HG03460 (cell line): ENCODE data around the gene SH2D3C.

Experiments used
- ATAC-seq: cut with Tn5 transposase; IDR thresholded peaks from one replicate; pipeline ENCODE4 v1.9.1; 2021; ENCODE audit not compliant: unreplicated experiment

The SH2D3C gene

DNA sequence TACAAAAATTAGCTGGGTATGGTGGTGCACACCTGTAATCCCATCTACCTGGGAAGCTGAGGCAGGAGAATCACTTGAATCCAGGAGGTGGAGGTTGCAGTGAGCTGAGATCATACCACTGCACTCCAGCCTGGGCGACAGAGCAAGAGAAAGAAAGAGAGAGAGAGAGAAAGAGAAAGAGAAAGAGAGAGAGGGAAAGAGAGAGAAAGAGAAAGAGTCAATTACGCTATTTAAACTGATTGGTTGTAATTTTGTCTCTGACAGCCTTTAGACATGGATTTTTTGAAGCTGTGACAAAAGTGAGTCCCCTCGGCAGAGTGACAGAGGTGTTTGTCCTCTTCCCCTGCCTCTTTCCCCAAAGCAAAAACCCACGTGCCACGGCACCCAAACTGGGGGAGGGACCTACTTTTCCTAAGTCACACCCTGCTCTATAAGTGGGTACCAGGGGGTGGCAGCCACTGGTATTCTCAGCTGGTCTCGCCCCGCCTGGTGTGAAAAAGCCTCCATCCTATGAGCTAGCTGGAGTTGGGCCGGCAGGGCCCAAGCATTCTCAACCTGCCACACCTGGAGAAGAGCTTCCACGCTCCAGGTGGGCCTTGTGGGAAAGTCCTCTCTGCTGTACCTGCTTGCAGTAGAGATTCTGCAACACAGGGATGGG, 75.0 kb downstream of the SH2D3C start:
- ATAC-seq: no peak

DNA sequence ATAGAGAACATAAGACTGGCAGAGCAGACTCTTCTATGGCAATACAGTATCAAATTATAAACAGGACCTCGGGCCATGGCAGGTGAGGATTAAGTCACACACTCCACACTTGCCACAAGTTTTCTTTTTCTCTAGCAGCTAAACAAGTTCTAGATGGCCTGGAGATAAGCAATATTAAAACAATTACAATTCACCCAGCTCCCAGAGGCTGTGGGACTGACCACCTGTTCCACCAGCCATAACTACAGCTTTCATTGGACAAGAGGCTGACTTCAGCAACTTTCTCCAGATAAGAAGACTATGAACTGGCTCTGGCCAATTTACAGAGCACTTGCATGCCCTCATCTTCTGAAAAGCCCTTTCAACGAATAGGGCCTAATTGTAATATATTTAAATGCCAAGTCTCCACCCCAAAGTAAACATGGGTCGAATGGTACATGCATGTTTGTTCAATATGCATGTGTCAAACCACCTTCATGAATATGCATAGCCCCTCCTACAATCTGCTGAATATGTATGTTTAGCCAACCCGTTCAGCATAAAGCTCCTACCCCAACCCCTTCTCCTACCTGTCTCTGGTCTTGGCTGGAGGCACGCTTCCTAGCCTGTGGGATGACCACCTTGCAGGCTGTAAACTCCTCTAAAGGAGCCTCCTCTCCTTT, 77.7 kb downstream of the SH2D3C start:
- no peak for ATAC-seq

DNA sequence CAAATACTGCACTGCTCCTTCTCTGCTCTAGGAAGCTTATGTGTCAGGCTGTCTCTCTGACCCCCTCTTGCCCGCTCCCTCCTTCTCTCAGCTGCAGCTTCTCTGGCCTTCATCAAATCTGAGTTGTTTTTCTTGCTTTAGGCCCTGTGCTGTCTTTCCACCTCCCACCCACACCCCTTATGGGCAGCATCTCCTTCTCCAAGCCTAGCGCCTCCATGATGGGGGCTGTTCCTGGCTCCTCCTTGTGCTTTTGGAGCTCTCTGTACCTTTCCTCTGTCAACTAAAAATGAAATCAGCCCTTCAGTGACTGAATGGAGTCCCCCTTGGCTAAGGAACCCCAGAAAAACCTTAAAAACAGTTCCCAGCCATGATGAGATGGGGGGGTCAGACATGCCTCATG, 78.3 kb downstream of the SH2D3C start:
- ATAC-seq: no peak

DNA sequence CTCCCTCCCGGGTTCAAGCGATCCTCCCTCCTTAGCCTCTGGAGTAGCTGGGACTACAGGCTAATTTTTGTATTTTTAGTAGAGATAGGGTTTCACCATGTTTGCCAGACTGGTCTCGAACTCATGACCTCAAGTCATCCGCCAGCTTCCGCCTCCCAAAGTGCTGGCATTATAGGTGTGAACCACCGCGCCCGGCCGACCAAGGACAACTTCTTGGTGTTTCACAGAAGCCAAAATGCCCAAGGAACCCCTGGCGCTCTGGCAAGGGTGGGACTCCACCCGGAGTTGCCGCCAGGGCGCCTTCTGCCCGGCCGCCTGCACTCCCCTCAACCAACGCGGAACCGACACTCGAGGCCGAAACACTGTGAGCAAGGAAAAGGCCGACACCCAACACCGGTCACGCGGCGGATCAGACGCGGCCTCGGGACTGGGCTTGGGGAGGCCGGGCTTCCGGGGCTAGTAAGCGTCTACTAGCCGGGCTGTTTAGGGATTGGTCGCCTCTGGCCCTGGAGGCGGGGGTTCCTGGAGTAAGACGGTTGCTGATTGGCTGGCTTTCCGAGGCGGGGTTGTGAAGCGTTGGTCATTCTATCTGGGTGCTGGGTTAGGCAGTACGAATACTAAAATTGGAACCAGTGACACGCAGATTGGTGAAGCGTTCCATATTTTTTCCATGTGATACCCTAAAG, 79.3 kb downstream of the SH2D3C start:
- ATAC-seq: peak; percentile 97

DNA sequence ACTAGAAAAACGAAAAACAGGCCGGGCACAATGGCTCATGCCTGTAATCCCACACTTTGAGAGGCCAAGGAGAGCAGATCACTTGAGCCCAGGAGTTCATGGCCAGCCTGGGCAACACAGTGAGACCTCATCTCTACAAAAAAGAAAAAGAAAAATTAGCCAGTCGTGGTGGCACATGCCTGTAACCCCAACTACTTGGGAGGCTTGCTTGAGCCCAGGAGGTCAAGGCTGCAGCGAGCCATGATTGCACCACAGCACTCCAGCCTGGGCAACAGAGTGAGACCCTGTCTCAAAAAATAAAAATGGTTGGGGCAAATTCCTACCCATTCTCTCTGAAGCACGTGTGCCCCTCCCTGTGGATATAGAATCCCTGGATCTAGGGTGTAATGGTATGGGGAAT, 80.1 kb downstream of the SH2D3C start:
- no peak for ATAC-seq

DNA sequence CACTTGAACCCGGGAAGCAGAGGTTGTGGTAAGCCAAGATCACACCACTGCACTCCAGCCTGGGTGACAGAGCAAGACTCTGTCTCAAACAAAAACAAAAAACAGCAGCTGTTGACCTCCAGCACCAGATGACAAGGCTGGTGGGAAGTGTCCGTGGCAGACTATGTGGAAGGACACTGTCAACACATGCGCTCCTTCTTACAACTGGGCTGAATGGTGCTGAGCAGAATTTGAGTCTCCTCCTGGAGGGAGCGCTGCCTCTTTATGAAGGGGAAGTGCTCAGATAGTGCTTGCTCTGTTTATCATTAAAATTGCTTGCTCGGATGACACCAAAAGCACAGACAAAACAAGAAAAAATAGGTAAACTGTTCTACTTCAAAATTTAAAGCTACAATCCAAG, 80.9 kb downstream of the SH2D3C start:
- ATAC-seq: no peak

DNA sequence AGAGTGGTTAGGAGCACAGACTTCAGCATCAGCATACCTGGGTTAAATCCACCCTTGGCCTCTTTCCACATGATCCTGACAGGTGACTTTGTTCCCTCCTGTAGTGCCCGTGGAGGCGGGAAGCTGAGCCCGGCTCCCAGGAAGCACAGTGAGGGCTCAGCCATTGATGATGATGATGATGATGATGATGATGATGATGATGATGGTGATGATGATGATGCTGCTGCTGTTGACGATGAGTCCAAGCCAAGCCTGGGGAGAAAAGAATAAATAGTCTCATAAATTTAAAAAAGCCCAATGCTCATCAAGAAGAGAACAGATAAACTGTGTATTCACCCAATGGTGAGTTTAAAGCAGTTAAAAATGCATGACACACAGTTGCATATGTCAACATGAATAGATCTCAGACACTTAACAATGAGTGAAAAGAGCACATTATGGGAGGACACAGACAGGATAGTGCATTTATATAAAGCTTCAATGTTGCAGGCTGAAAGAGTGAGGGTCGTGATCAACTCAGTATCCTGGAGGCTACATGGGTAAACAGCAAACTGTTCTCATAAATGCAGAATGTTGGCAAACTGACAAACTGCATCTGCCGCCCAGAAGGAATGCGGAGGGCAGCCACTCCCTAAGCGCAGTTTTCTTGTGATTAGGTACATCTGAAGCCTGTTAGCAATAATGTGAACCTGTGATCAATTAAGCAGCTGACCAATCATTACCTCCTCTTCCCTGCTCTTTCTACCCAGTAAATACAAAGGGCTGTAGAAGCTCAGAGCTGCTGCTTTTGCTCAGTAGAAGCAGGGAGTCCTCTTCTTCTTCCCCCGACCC, 83.4 kb downstream of the SH2D3C start:
- ATAC-seq: no peak

DNA sequence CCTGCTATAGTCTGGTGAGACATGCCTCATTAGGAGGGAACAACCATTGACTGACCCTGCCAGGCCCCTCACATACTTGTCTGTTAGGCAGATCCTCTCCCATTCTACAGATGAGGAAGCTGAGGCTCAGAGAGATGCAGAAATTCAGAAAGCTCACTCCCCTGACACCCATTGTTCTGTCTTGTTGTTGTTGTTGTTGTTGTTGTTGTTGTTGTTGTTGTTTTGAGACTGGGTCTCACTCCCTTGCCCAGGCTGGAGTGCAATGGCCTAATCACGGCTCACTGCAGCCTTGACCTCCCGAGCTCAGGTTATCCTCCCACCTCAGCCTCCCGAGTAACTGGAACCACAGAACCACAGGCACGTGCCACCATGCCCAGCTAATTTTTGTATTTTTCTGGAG, 84.8 kb downstream of the SH2D3C start:
- no peak for ATAC-seq

DNA sequence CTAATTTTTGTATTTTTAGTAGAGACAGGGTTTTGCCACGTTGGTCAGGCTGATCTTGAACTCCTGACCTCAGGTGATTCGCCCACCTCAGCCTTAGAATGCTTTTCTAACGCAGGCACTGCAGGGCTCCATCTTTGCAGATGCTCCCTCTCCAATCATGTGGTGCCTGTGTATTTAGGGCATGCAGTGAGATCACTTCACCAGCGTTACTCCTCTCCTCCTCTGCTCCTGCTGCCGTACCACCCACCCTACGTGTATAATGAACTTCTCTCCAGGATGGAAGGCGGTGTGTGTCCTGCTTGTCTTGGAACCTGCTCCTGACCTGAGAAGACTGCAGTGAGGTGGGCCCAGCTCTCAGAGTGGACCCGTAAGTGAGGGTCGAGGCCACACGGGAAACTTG, 85.3 kb downstream of the SH2D3C start:
- ATAC-seq: no peak

DNA sequence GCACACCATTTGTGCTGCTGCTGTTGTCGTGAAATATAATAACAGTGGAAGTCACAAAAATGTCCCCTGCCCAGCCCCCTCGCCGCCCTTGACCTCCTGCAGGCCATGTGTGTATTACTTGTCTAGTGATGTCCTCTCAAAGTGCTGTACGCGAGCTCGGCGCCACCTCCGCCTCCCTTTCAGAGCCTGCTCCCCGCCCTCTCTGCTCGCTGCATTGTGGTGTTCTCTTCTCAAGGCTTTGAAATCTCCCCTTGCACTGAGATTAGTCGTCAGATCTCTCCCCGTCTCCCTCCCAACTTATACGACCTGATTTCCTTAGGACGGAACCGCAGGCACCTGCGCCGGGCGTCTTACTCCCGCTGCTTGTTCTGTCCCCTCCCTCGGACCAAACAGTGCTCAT, 86.4 kb downstream of the SH2D3C start:
- no peak for ATAC-seq

DNA sequence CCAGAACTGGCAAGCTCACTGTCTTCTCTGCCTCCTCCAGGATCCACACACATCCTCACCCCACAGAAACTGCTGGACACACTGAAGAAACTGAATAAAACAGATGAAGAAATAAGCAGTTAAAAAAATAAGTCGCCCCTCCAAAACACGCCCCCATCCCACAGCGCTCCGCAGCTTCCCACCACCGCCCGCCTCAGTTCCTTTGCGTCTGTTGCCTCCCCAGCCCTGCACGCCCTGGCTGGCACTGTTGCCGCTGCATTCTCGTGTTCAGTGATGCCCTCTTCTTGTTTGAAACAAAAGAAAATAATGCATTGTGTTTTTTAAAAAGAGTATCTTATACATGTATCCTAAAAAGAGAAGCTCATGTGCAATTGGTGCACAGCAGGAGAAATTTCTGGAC, 87.7 kb downstream of the SH2D3C start:
- no peak for ATAC-seq

DNA sequence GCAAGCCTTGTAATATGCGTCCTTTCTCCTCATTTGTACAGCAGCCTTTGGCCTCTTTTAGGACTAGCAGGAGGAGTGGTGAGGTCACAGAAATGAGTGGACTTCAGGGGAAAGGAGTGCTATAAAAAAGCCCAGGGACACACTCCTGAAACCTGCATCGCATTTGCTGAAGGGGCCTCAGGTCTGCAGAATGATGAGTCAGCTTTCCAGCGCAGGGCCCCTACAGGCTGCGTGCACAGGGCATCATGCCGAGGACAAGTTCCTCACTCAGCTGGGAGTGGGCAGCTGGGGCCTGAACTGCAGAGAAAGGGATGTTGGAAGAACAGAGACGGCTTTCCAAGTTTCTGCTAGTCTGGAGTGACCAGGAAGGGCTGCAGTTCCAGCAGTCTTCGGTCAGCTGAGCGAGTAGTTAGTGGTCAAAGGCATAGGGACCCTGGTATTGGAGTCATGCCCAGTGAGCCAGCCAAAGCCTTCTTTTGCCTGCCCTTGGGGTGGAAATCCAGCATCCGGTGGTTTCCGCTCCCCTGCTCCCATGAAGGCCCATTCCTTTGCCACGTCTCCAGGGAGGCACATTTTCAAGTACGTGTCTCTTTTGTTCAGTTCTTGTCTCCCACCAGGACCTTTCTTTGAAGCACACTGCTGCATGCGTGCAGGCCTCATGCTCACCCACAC, 89.0 kb downstream of the SH2D3C start:
- no peak for ATAC-seq
